Measurements from ENCODE around the gene CARS1. TPM values are rescaled to one million over a fixed set of nuclear protein-coding genes. Genes with fewer than 3 reads are reported as not detected.

The CARS1 gene
- total RNA-seq, 2 experiments from 2014 or later, result 126 to 128 TPM

DNA sequence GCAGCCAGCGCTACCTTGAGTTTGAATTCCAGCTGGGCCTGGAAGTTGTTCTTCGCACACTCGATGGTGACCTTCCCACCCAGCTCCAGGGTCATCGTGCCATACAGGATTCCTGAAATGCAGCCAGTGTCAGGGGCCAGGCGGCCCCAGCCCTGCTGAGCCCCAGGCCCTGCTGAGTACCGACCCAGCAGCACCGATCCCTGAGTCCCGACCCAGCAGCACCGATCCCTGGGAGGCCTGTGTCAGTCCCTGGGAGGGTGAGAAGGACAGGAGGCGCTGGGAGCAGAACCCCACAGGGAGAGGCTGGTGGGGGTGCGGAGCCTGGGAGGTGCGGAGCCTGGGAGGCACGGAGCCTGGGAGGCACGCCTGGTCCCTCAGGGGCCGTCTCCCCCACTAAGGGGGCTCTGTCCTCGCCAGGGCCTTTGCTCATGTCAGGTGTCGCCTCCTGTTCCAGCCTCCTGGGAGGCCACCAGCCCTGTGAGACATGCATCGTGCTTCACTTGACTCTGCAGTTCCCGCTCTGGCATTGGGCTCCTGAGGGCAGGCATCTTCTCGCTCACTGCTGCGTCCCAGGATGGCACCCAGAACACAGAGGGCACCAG, 37.1 kb upstream of the CARS1 start:
- Mint-ChIP-seq H3K4me3 (no peak overlapping the region), H3K4me1 (ENCODE audit: low read depth) (peaks cover 3% of the 10 kb centered on the region), H3K27me3 (ENCODE audit: low read depth) (no peaks in the 10 kb centered on the region), H3K27ac (no peak overlapping the region), H3K36me3 (ENCODE audit: low read depth) (no peaks in the 10 kb centered on the region), H3K9me3 (no peaks in the 10 kb centered on the region)
- no peak for DNase-seq
- intact Hi-C loops (cut with micrococcal nuclease), result loop anchor here (5.0 kb wide), 1 partner anchor 72 kb away; no protein-coding TSS in a partner anchor
- CTCF ChIA-PET, result interaction anchor here (0.9 to 1.3 kb wide), 4 partner anchors 8 to 561 kb away, joined by 3 to 5 read pairs (median 4); no protein-coding TSS in a partner anchor

DNA sequence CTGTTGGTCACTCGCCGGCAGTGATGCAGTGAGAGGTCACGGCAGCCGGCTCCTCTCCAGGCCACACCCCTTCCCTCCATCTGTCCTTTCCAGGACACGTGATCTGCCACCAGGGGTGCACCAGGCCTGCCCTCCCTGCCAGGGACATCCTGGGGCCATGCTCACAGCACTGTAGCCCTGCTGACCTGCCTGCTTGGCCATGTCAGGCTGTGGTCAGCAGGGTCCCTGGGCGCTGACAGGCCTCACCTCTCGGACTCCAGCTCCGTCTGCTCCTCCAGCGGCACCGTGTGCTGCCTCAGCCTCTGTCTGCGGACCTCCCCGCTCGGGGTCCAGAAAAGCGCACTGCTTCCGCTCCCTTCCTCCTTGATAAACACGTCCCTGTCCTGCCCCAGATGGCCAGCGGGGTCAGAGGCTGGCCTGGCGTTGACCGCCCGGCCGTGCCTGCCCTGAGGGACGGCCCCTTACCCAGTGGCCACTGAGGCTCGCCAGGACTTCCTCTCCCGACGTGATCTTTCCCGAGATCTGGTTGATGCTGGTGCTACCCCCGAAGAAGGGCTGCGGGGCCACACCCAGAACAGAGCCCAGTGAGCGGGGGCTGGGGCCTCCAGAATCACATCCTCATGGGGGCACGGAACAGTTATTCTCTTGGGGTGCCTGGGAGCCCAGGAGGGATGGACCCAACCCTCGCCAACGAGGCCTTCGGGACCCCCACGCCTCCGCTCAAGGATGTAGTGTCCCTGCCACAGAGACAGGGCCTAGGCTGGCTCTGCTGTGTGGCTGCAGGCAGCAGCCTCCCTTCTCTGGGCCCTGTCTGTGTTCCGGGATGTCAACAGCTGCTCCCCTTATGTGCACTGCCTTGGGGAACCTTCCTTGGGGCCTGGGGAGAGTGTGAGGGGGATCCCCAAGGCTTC, 36.3 kb upstream of the CARS1 start:
- no peaks in the 10 kb centered on the region for H3K4me1 Mint-ChIP-seq (ENCODE audit: low read depth)
- CTCF ChIA-PET, result interaction anchor here (1.1 to 4.6 kb wide), 4 partner anchors 7 to 560 kb away, joined by 5 to 38 read pairs (median 12); no protein-coding TSS in a partner anchor
- no peak overlapping the region for H3K4me3 Mint-ChIP-seq
- DNase-seq, result no peak
- no peak overlapping the region for H3K27ac Mint-ChIP-seq
- H3K36me3 Mint-ChIP-seq (ENCODE audit: low read depth), result no peaks in the 10 kb centered on the region
- intact Hi-C loops (cut with micrococcal nuclease), result loop anchor here (5.0 kb wide), 1 partner anchor 71 kb away; no protein-coding TSS in a partner anchor
- H3K27me3 Mint-ChIP-seq (ENCODE audit: low read depth), result no peaks in the 10 kb centered on the region
- H3K9me3 Mint-ChIP-seq, result no peaks in the 10 kb centered on the region

DNA sequence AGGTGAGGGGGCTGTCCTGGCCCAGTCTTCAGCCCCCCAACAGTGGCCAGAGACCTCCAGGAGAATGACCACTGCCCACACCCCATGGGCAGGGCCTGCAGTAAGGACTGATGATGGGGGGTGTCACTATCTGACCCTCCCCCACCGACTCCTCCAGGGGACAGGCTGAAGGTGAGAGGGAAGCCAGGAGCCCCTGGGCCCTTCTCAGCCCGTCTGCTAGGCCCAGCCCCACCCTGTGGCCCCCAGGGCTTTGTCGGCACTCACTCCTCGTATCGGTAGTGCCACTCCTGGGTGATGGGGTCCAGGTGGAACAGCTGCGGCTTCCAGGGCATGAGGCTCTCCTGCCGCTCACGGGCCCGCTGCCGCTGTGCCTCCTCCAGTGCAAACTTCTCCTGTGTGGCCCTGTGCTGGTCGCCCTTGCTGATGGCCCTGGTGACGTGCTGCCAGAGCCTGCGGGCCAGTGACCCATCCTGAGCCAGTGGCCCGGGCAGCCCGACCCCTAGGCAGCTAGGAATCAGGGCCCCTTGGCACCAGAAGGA, 35.4 kb upstream of the CARS1 start:
- H3K4me3 Mint-ChIP-seq, result no peak overlapping the region
- no peak for DNase-seq
- no peaks in the 10 kb centered on the region for H3K9me3 Mint-ChIP-seq
- no peak overlapping the region for H3K27ac Mint-ChIP-seq
- intact Hi-C loops (cut with micrococcal nuclease), result loop anchor here (5.0 kb wide), 1 partner anchor 70 kb away; no protein-coding TSS in a partner anchor
- no peaks in the 10 kb centered on the region for H3K27me3 Mint-ChIP-seq (ENCODE audit: low read depth)
- CTCF ChIA-PET, result interaction anchor here (0.9 to 4.6 kb wide), 4 partner anchors 45 to 559 kb away, joined by 4 to 38 read pairs (median 12); no protein-coding TSS in a partner anchor
- no peaks in the 10 kb centered on the region for H3K36me3 Mint-ChIP-seq (ENCODE audit: low read depth)
- H3K4me1 Mint-ChIP-seq (ENCODE audit: low read depth), result no peaks in the 10 kb centered on the region

DNA sequence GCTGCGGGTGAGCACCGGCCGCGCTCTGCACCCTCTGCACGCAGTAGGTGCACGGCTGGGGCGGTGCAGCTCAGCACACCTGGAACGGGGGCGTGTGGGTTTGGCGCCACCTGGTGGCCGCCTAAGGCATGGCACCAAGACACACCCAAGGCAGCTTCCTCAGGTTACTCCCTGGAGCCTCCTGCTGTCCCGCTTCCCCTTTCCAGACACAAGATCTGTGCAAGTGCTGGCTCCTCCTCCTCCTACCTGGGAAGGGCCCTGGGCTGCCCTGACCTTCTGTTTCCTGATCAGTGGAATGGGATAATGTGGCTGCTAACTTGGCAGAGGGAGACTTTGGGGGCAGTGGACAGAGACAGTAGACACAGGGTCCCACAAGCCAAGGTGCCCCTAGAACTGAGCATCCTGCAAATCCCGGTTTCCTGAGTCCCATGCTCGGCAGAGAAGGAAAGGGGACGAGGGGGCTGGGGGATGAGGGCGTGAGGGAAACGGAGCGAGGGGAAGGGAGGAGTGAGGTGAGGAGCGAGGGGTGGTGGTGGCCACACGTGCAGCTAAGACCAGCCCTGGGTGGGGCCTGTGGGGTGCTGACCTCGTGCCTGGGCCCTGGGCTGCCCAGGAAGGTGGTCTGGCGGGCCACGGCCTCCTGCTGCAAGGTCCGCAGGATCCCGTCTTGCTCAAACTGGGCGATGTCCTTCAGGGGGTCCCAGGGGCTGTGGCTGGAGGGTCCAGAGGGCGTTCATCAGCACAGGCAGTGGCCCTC, 34.8 kb upstream of the CARS1 start:
- H3K4me3 Mint-ChIP-seq, result no peak overlapping the region
- no peaks in the 10 kb centered on the region for H3K9me3 Mint-ChIP-seq
- DNase-seq, result peak; percentile 78
- H3K36me3 Mint-ChIP-seq (ENCODE audit: low read depth), result no peaks in the 10 kb centered on the region
- H3K4me1 Mint-ChIP-seq (ENCODE audit: low read depth), result no peaks in the 10 kb centered on the region
- H3K27ac Mint-ChIP-seq, result no peak overlapping the region
- CTCF ChIA-PET, result interaction anchor here (0.6 to 4.6 kb wide), 27 partner anchors 10 to 558 kb away, joined by 3 to 38 read pairs (median 4); no protein-coding TSS in a partner anchor
- no peaks in the 10 kb centered on the region for H3K27me3 Mint-ChIP-seq (ENCODE audit: low read depth)
- intact Hi-C loops (cut with micrococcal nuclease), result loop anchor here (1.0 to 5.0 kb wide), 5 partner anchors 55 to 560 kb away; no protein-coding TSS in a partner anchor

DNA sequence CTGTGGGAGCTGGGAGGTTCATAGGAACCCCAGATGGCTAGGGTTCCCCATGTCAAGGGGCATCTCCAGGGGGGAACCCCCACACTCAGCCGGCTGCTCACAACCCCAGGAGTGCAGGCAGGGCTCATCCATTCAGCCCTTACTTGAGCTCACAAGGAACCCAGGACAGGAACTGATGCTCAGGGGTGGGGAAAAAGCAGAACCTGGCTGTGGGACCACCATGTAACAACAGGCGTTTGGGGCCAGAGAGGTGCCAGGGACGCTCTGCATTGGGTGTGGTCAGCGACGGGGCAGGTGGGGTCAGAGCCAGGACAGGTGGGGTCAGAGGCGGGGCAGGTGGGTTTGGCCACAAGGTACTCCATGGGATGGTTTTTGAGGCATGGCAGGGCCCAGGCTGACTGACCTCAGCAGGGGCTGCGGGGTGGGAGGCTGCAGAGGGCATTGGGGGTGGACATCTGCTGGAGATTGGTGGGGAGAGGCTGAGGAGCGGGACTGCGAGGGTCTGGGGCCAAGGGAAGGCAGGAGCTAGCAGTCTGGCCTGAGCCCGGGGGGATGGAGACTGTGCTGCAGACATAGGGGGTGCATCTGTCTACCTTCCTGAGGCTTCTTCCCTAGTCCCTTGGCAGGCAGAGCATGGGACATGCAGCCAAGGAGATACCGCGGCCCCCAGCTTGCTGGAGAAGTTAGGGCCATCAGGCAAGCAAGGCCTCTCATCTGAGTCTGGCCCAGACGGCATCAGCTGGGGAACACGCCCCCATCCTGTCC, 34.0 kb upstream of the CARS1 start:
- intact Hi-C loops (cut with micrococcal nuclease), result loop anchor here (1.0 to 5.0 kb wide), 5 partner anchors 54 to 559 kb away; no protein-coding TSS in a partner anchor
- Mint-ChIP-seq H3K9me3 (no peaks in the 10 kb centered on the region), H3K27me3 (ENCODE audit: low read depth) (no peaks in the 10 kb centered on the region), H3K27ac (no peak overlapping the region), H3K4me1 (ENCODE audit: low read depth) (no peaks in the 10 kb centered on the region), H3K4me3 (no peak overlapping the region), H3K36me3 (ENCODE audit: low read depth) (no peaks in the 10 kb centered on the region)
- no peak for DNase-seq
- CTCF ChIA-PET, result interaction anchor here (0.6 to 4.6 kb wide), 27 partner anchors 10 to 558 kb away, joined by 3 to 38 read pairs (median 4); no protein-coding TSS in a partner anchor

DNA sequence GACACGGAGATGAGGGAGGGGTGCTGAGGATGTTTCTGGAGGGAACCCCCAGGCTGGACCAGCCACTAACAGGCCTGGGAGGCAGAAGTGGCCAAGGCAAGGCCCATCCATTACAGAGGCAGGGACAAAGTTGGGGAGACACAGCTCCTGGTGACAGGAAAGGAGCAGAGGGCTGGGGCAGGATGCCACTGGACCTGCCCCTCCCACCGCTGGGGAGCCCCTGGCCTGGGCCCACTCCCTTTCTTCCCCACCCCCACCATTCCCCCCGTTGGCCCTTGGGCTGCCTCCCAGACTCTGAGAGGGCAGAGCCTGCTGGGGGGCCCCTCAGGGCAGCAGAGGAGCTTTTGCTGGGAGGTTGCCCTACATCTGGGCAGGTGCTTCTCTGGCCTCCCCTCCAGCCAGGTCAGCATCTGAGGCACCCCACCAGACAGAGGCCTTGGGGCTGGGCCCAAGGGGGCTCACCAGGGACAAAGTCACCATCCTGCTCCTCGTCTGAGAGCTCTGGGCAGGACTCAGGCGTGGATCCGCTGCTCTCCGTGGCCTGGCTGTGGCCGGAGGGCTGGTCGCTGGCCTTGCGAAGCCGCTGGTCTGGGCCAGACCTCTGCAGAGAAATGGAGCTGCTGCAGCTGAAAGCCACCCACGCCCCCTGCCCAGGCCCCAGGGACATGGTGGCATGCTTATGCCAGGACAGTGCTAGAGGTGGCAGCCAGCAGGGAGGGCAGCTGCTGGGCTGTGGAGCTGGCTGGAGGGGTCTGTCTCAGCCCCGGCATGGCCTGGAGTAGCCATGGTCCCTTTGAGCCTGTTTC, 33.1 kb upstream of the CARS1 start:
- intact Hi-C loops (cut with micrococcal nuclease), result loop anchor here (5.0 kb wide), 1 partner anchor 68 kb away; no protein-coding TSS in a partner anchor
- CTCF ChIA-PET, result interaction anchor here (1.1 to 4.6 kb wide), 10 partner anchors 11 to 557 kb away, joined by 3 to 38 read pairs (median 8); no protein-coding TSS in a partner anchor
- H3K27me3 Mint-ChIP-seq (ENCODE audit: low read depth), result no peaks in the 10 kb centered on the region
- H3K9me3 Mint-ChIP-seq, result no peaks in the 10 kb centered on the region
- no peak for DNase-seq
- H3K27ac Mint-ChIP-seq, result no peak overlapping the region
- H3K4me3 Mint-ChIP-seq, result no peak overlapping the region
- no peaks in the 10 kb centered on the region for H3K4me1 Mint-ChIP-seq (ENCODE audit: low read depth)
- no peaks in the 10 kb centered on the region for H3K36me3 Mint-ChIP-seq (ENCODE audit: low read depth)

DNA sequence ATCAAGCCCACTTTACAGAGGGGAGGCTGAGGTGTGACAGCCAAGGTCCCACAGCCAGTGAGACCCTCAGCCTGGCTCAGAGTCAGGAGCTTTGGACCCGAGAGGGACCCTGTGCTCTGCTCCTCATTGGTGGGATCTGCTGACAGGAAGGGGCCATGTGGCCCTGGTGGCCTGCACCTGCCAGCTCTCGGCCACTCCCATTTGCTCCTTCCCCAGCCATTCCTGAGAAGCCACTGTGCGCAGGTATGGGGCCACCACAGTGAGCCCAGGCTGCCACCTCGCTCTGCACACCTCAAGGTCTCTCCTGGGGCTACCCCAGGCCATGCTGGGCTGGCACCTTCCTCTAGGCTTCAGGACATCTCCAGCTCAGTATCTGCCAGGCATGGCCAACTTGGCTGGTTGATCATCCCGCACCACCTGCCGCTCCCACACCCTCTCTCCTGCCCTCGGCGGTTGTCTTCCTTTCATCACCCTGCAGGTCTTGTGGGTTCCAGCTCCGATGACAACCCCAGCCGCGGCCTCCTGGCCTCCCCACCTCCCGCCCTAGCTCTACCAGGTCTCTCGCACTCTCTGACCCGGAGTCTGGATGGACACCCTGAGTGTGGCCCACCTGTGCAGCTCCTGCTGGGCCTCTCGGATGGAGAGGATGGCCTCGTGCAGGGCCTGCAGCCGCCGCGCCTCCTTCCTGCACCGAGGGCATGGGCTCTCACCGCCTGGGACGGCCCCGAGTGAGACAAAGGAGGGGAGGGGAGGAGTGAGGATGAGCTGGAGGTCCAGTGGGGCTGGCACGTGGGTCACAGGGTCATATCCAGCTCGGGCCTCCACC, 32.2 kb upstream of the CARS1 start:
- CTCF ChIA-PET, result interaction anchor here (1.2 to 4.6 kb wide), 5 partner anchors 10 to 556 kb away, joined by 3 to 38 read pairs (median 17); no protein-coding TSS in a partner anchor
- DNase-seq, result no peak
- Mint-ChIP-seq H3K36me3 (ENCODE audit: low read depth) (no peaks in the 10 kb centered on the region), H3K27ac (no peak overlapping the region), H3K4me3 (no peak overlapping the region), H3K9me3 (no peaks in the 10 kb centered on the region), H3K27me3 (ENCODE audit: low read depth) (no peaks in the 10 kb centered on the region), H3K4me1 (ENCODE audit: low read depth) (no peaks in the 10 kb centered on the region)
- intact Hi-C loops (cut with micrococcal nuclease), result loop anchor here (5.0 kb wide), 1 partner anchor 67 kb away; no protein-coding TSS in a partner anchor

DNA sequence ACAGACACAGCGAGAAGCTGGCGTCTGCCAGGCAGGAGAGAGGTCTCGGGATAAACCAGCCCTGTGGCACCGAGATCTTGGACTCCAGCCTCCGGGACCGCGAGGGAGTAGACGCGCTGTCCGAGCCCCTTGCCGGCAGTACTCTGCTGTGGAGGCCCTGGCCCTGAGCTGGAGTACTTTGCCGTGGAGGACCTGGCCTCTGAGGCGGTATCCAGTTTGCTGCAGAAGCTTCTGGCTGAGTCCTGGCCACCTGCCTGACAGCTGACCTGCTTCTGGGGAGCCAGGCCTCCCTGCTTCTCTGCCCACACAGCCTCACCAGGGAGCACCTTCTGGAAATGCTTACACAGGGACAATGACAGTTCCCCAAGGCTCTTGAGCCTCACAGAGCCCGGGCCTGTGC, 31.6 kb upstream of the CARS1 start:
- no peak overlapping the region for H3K27ac Mint-ChIP-seq
- CTCF ChIA-PET, result interaction anchor here (1.2 to 4.6 kb wide), 3 partner anchors 9 to 555 kb away, joined by 3 to 38 read pairs (median 8); no protein-coding TSS in a partner anchor
- no peaks in the 10 kb centered on the region for H3K36me3 Mint-ChIP-seq (ENCODE audit: low read depth)
- H3K4me1 Mint-ChIP-seq (ENCODE audit: low read depth), result no peaks in the 10 kb centered on the region
- intact Hi-C loops (cut with micrococcal nuclease), result no loop called here
- H3K4me3 Mint-ChIP-seq, result no peak overlapping the region
- DNase-seq, result no peak
- H3K27me3 Mint-ChIP-seq (ENCODE audit: low read depth), result no peaks in the 10 kb centered on the region
- H3K9me3 Mint-ChIP-seq, result no peaks in the 10 kb centered on the region

DNA sequence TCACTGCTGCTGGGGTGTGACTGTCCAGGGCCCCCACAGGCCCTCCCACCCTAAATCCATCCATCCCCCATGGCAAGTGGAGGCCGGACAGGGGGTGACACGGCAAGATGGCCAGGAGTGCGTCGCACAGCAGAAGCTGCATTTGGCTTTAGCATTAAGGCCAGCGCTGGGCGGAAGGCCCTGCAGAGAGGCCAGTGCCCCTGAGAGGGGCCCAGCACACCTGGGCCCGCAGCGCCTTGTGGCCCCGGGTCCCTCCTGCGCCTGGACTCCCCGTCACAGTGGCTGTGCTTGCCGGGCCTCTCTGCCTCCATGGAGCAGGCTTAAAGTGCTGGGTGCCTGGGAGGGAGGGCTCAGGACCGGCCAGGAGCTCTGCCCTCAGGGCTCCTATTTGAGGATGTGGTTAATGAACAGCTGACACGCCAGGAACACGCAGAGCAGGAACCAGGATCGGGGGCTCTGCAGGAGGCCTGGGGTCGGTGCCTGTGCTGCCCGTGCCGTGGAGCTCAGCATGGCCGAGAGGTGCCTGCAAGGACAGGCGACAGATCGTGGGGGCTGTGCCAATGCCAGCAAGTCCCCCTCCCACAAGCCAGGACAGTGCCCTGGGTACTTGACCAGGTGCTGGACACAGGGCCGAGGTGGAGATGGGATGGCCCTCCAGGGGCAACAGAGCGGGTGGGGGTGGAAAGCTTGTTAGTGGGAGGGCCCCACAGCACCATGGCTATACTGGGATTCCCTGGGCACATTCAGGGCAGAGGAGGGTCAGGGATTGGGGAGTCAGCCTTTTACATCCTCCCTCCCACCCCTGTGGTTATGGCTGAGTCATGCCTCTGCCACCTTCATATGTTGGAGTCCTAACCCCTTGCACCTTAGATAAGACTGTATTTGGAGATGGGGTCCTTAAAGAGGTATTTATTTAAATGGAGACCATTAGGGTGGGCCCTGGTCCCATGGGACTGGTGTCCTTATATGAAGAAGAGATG, 30.9 kb upstream of the CARS1 start:
- intact Hi-C loops (cut with micrococcal nuclease), result no loop called here
- no peaks in the 10 kb centered on the region for H3K36me3 Mint-ChIP-seq (ENCODE audit: low read depth)
- H3K4me1 Mint-ChIP-seq (ENCODE audit: low read depth), result no peaks in the 10 kb centered on the region
- no peak for DNase-seq
- H3K27me3 Mint-ChIP-seq (ENCODE audit: low read depth), result no peaks in the 10 kb centered on the region
- no peaks in the 10 kb centered on the region for H3K9me3 Mint-ChIP-seq
- H3K27ac Mint-ChIP-seq, result no peak overlapping the region
- CTCF ChIA-PET, result interaction anchor here (1.2 kb wide), 1 partner anchor 114 kb away, joined by 3 read pairs; no protein-coding TSS in a partner anchor
- no peak overlapping the region for H3K4me3 Mint-ChIP-seq

Measured in activated naive CD4-positive, alpha-beta T cell treated with anti-CD3 and anti-CD28 coated beads for 36 hours (primary cell).